Medulla oblongata (tissue), 1 donor: ENCODE data around the gene PCSK7.

Experiments
- DNase-seq: peaks from one replicate; pipeline ENCODE4 v3.0.0-alpha.2; 2015; ENCODE audit errors: extremely low spot score

PCSK7 gene

GRCh38 chr11:117230999-117231841 lies 653 bp downstream of the PCSK7 start:
- no peak for DNase-seq

- DNase-seq = no peak
These were observed 1.4 kb downstream of the PCSK7 start for GRCh38 chr11:117230286-117230961.

GRCh38 chr11:117229931-117230285 lies 2.0 kb downstream of the PCSK7 start:
- no peak for DNase-seq

- no peak for DNase-seq
These were observed 2.5 kb downstream of the PCSK7 start for GRCh38 chr11:117229411-117229810.

GRCh38 chr11:117228091-117228490 lies 3.8 kb downstream of the PCSK7 start:
- DNase-seq = no peak

GRCh38 chr11:117226388-117227385 lies 5.2 kb downstream of the PCSK7 start:
- DNase-seq = peak; percentile 93

GRCh38 chr11:117225553-117226170 lies 6.2 kb downstream of the PCSK7 start:
- DNase-seq = no peak

GRCh38 chr11:117223741-117224689 lies 7.9 kb downstream of the PCSK7 start:
- no peak for DNase-seq

GRCh38 chr11:117222991-117223740 lies 8.7 kb downstream of the PCSK7 start:
- DNase-seq = no peak

GRCh38 chr11:117221775-117222517 lies 9.9 kb downstream of the PCSK7 start:
- no peak for DNase-seq

- peak; percentile 63 for DNase-seq
These were observed 10.7 kb downstream of the PCSK7 start for GRCh38 chr11:117220999-117221774.

- DNase-seq = peak; percentile 81
These were observed 11.3 kb downstream of the PCSK7 start for GRCh38 chr11:117220568-117220967.

- no peak for DNase-seq
These were observed 11.9 kb downstream of the PCSK7 start for GRCh38 chr11:117219995-117220394.

- DNase-seq = no peak
These were observed 12.4 kb downstream of the PCSK7 start for GRCh38 chr11:117219455-117219854.

- no peak for DNase-seq
These were observed 12.9 kb downstream of the PCSK7 start for GRCh38 chr11:117219001-117219400.

GRCh38 chr11:117218133-117218915 lies 13.5 kb downstream of the PCSK7 start:
- DNase-seq = peak; percentile 35
